Activated naive CD8-positive, alpha-beta T cell treated with anti-CD3 and anti-CD28 coated beads, Interleukin-2, amount 50 U/mL, for 16 hours (primary cell): ENCODE measurements around the gene FCRL3.

Experiments
- DNase-seq: peaks from one replicate; pipeline ENCODE4 v3.0.0-alpha.2; 2020; ENCODE audit warnings: low read depth, low spot score

The FCRL3 gene

GRCh38 chr1:157682710-157683437 is 17.7 kb downstream of the FCRL3 start:
- no peak for DNase-seq

DNA sequence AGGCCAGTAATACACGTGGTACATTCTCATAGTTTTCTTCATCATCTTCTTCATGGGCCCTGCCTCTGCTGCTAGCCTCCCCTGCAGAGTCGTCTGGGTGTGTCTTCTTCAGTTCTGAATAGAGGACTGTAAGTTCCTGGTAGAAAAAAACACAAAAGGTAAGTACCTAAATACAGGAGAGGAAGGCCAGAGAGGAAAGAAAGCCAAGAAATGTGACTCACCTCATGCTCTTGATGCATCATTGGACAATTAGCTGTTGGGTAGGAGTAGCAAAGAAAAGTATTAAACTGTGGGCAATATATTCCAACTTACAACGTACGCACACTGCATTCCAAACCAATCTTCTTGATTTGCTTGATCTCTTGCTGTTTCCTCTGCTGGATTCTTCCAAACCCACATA is 21.8 kb downstream of the FCRL3 start:
- DNase-seq, result no peak

GRCh38 chr1:157673008-157673407 is 27.6 kb downstream of the FCRL3 start:
- DNase-seq, result no peak

- no peak for DNase-seq
These were observed 28.7 kb downstream of the FCRL3 start for GRCh38 chr1:157671895-157672294.

- no peak for DNase-seq
These were observed 40.9 kb downstream of the FCRL3 start for GRCh38 chr1:157659576-157660247.

- DNase-seq, result no peak
These were observed 42.0 kb downstream of the FCRL3 start for GRCh38 chr1:157658571-157658970.

GRCh38 chr1:157653494-157653873 is 47.1 kb downstream of the FCRL3 start:
- no peak for DNase-seq

GRCh38 chr1:157652859-157653493 is 47.6 kb downstream of the FCRL3 start:
- DNase-seq, result no peak

DNA sequence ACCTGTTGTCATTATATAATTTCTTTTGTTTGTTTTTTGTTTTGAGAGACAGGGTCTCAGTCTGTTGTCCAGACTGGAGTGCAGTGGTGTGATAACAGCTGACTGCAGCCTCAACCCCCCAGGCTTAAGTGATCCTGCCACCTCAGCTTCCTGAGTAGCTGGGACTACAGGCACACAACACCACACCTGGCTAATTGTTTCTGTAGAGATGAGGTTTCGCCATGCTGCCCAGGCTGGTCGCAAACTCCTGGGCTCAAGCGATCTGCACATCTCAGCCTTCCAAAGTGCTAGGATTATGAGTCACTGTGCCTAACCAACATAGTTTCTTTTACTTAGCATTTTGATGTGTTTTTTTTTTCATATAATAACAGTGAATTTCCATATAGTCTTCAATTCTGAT is 52.3 kb downstream of the FCRL3 start:
- DNase-seq, result no peak

DNA sequence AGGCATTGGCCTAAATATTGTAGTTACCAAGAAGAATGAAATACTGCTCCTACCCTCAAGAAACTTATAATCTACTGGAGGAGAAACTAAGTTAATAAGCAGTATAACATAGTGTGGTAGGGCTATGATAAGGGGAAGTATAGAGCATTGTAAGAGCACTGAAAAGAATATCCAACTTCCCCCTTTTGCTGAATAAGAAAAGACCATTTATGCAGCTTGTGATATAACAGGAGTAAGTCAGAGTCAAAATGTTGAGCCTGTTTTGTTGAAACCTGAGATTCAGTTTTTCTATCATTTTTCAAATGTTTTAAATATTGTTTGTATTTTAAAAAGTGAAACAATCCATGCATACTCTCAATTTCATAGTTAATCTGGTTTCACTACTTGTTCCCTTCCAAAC is 54.4 kb downstream of the FCRL3 start:
- no peak for DNase-seq

DNA sequence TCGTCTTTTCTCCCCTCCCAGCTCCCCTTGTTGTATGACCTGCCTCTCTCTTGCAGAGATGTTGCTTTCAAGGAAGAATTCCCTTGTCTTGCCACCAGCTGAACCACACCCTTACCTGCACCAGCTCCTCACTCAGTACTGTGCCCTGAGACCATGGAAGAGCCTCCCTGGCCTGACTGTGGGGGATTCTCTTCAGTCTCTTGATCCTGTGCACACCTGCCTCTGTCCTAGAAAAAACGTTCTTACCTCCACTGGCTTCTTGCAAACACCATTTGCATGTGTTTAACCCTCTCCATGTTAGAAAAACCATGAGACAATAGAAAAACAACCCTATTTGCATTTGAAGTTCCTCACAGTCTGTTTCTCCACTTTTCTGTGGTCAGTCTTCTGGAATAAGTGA is 59.4 kb downstream of the FCRL3 start:
- DNase-seq, result no peak

DNA sequence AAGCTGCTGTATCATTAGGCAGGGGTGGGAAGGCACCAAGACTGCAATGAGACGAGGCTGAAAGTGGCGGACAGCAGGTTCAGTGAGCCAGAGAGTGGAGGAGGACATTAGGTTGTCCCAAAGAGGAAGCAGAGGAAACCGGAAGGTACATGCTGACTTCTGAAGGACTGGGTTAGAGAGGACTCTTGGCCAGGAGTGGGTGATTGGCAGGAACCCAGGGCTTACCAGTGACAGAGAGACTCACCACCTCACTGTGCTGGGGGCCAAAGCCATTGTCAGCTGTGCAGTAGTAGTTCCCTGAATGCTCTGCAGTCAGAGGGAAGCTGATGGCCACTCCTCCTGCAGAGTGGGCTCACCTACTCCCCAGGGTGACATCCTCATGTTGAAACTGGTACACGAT is 60.8 kb downstream of the FCRL3 start:
- DNase-seq, result no peak

- no peak for DNase-seq
These were observed 71.8 kb downstream of the FCRL3 start for GRCh38 chr1:157628773-157629172.
